ENCODE data around the gene SERGEF.

The SERGEF gene

GRCh38 chr11:17771841-17772401 is 240.9 kb downstream of the SERGEF start:
- no peak for DNase-seq (ENCODE audit: low read depth in 2 of 2)

- DNase-seq (ENCODE audit: low read depth in 2 of 2) = no peak
Measured at GRCh38 chr11:17771415-17771814, 241.4 kb downstream of the SERGEF start.

GRCh38 chr11:17770917-17771316 is 241.9 kb downstream of the SERGEF start:
- no peak for DNase-seq (ENCODE audit: low read depth in 2 of 2)

GRCh38 chr11:17770048-17770652 is 242.7 kb downstream of the SERGEF start:
- DNase-seq (ENCODE audit: low read depth in 2 of 2) = peak in 1 of 2 donors; percentile 6

GRCh38 chr11:17769218-17769617 is 243.6 kb downstream of the SERGEF start:
- no peak for DNase-seq (ENCODE audit: low read depth in 2 of 2)

GRCh38 chr11:17768547-17768946 is 244.3 kb downstream of the SERGEF start:
- DNase-seq (ENCODE audit: low read depth in 2 of 2) = no peak

- DNase-seq (ENCODE audit: low read depth in 2 of 2) = no peak
Measured at GRCh38 chr11:17767914-17768313, 244.9 kb downstream of the SERGEF start.

- no peak for DNase-seq (ENCODE audit: low read depth in 2 of 2)
Measured at GRCh38 chr11:17767301-17767885, 245.5 kb downstream of the SERGEF start.

- DNase-seq (ENCODE audit: low read depth in 2 of 2) = no peak
Measured at GRCh38 chr11:17766590-17766989, 246.3 kb downstream of the SERGEF start.

- no peak for DNase-seq (ENCODE audit: low read depth in 2 of 2)
Measured at GRCh38 chr11:17766073-17766359, 246.8 kb downstream of the SERGEF start.

- DNase-seq (ENCODE audit: low read depth in 2 of 2) = no peak
Measured at GRCh38 chr11:17765356-17766072, 247.3 kb downstream of the SERGEF start.

GRCh38 chr11:17764446-17765218 is 248.2 kb downstream of the SERGEF start:
- DNase-seq (ENCODE audit: low read depth in 2 of 2) = no peak

GRCh38 chr11:17763703-17764102 is 249.1 kb downstream of the SERGEF start:
- no peak for DNase-seq (ENCODE audit: low read depth in 2 of 2)

GRCh38 chr11:17763244-17763643 is 249.6 kb downstream of the SERGEF start:
- DNase-seq (ENCODE audit: low read depth in 2 of 2) = no peak

GRCh38 chr11:17762309-17762974 is 250.4 kb downstream of the SERGEF start:
- DNase-seq (ENCODE audit: low read depth in 2 of 2) = no peak

GRCh38 chr11:17760102-17761029 is 252.5 kb downstream of the SERGEF start:
- peak; percentile 14 to 15 for DNase-seq (ENCODE audit: low read depth in 2 of 2)

- no peak for DNase-seq (ENCODE audit: low read depth in 2 of 2)
Measured at GRCh38 chr11:17755891-17756290, 257.0 kb downstream of the SERGEF start.

GRCh38 chr11:17753641-17754040 is 259.2 kb downstream of the SERGEF start:
- no peak for DNase-seq (ENCODE audit: low read depth in 2 of 2)

GRCh38 chr11:17753153-17753552 is 259.7 kb downstream of the SERGEF start:
- no peak for DNase-seq (ENCODE audit: low read depth in 2 of 2)

GRCh38 chr11:17752144-17752543 is 260.7 kb downstream of the SERGEF start:
- DNase-seq (ENCODE audit: low read depth in 2 of 2) = no peak

GRCh38 chr11:17751558-17751957 is 261.3 kb downstream of the SERGEF start:
- DNase-seq (ENCODE audit: low read depth in 2 of 2) = no peak

Measured in stimulated activated CD4-positive, alpha-beta T cell treated with anti-CD3 and anti-CD28 coated beads, Interleukin-4, amount 100 ng/mL, for 48 hours (primary cell).